CD4-positive, alpha-beta T cell treated with Interleukin-17A for 1 hour (primary cell): ENCODE results near the gene VIPR2.
"Not testable (repeated sequence)": the region's sequence is repeated elsewhere in the genome, so short reads cannot be mapped to it uniquely, and the experiment has no call there.

ENCODE experiments used
- DNase-seq: peaks from one replicate; pipeline ENCODE4 v3.0.0-alpha.2; 2020

VIPR2 gene

GRCh38 chr7:159102681-159103381 lies 41.8 kb downstream of the VIPR2 start:
- no peak for DNase-seq

GRCh38 chr7:159101661-159102091 lies 43.0 kb downstream of the VIPR2 start:
- not testable (repeated sequence) for DNase-seq

GRCh38 chr7:159101083-159101395 lies 43.6 kb downstream of the VIPR2 start:
- DNase-seq, result not testable (repeated sequence)

- DNase-seq, result not testable (repeated sequence)
Observed at GRCh38 chr7:159100281-159101082, 44.2 kb downstream of the VIPR2 start.

GRCh38 chr7:159099711-159100231 lies 44.9 kb downstream of the VIPR2 start:
- DNase-seq, result no peak

GRCh38 chr7:159098811-159099655 lies 45.6 kb downstream of the VIPR2 start:
- DNase-seq, result no peak

- DNase-seq, result no peak
Observed at GRCh38 chr7:159098424-159098786, 46.3 kb downstream of the VIPR2 start.

GRCh38 chr7:159097661-159098423 lies 46.8 kb downstream of the VIPR2 start:
- no peak for DNase-seq

- DNase-seq, result no peak
Observed at GRCh38 chr7:159096736-159097581, 47.7 kb downstream of the VIPR2 start.

GRCh38 chr7:159095979-159096411 lies 48.7 kb downstream of the VIPR2 start:
- DNase-seq, result no peak

- DNase-seq, result no peak
Observed at GRCh38 chr7:159094919-159095915, 49.5 kb downstream of the VIPR2 start.

- DNase-seq, result no peak
Observed at GRCh38 chr7:159094023-159094740, 50.5 kb downstream of the VIPR2 start.

- DNase-seq, result no peak
Observed at GRCh38 chr7:159093351-159093971, 51.2 kb downstream of the VIPR2 start.

GRCh38 chr7:159092701-159093121 lies 52.0 kb downstream of the VIPR2 start:
- DNase-seq, result no peak

GRCh38 chr7:159091480-159092475 lies 52.9 kb downstream of the VIPR2 start:
- DNase-seq, result no peak

- DNase-seq, result no peak
Observed at GRCh38 chr7:159091041-159091440, 53.6 kb downstream of the VIPR2 start.

- DNase-seq, result no peak
Observed at GRCh38 chr7:159088016-159088865, 56.4 kb downstream of the VIPR2 start.
